ENCODE results near the gene IYD. TPM values are rescaled to one million over a fixed set of nuclear protein-coding genes. Genes with fewer than 3 reads are reported as not detected.
"Not testable (repeated sequence)": the region's sequence is repeated elsewhere in the genome, so short reads cannot be mapped to it uniquely, and the experiment has no call there.

IYD gene
- total RNA-seq, 2 experiments from 2014 or later, result not detected

GRCh38 chr6:150443621-150444020, 74.8 kb downstream of the IYD start:
- peaks cover 3% of the 10 kb centered on the region for H3K9me3 Mint-ChIP-seq
- peaks cover 10% of the 10 kb centered on the region for H3K27me3 Mint-ChIP-seq
- H3K4me3 Mint-ChIP-seq, result no peak overlapping the region
- no peak for DNase-seq
- no peaks in the 10 kb centered on the region for H3K36me3 Mint-ChIP-seq
- ATAC-seq (ENCODE audit: low read depth), result no peak
- POLR2A ChIA-PET, result interaction anchor here (0.6 kb wide), 1 partner anchor 248 kb away, joined by 3 read pairs; no protein-coding TSS in a partner anchor
- no peak overlapping the region for H3K27ac Mint-ChIP-seq
- no peaks in the 10 kb centered on the region for H3K4me1 Mint-ChIP-seq

GRCh38 chr6:150444308-150444707, 75.5 kb downstream of the IYD start:
- no peak overlapping the region for H3K4me3 Mint-ChIP-seq
- POLR2A ChIA-PET, result no interaction called here
- no peaks in the 10 kb centered on the region for H3K36me3 Mint-ChIP-seq
- H3K27me3 Mint-ChIP-seq, result peaks cover 10% of the 10 kb centered on the region
- peaks cover 3% of the 10 kb centered on the region for H3K9me3 Mint-ChIP-seq
- ATAC-seq (ENCODE audit: low read depth) (no peak), DNase-seq (no peak)
- H3K27ac Mint-ChIP-seq, result no peak overlapping the region
- H3K4me1 Mint-ChIP-seq, result no peaks in the 10 kb centered on the region

- no peak for ATAC-seq (ENCODE audit: low read depth)
- no peaks in the 10 kb centered on the region for H3K36me3 Mint-ChIP-seq
- no peaks in the 10 kb centered on the region for H3K9me3 Mint-ChIP-seq
- POLR2A ChIA-PET, result no interaction called here
- no peak for DNase-seq
- H3K27me3 Mint-ChIP-seq, result peaks cover 10% of the 10 kb centered on the region
- H3K4me1 Mint-ChIP-seq, result no peaks in the 10 kb centered on the region
- no peak overlapping the region for H3K27ac Mint-ChIP-seq
- H3K4me3 Mint-ChIP-seq, result no peak overlapping the region
Observed at GRCh38 chr6:150445486-150445885, 76.7 kb downstream of the IYD start.

GRCh38 chr6:150448221-150448620, 79.4 kb downstream of the IYD start:
- ATAC-seq (ENCODE audit: low read depth) (no peak), DNase-seq (no peak)
- peaks cover 10% of the 10 kb centered on the region for H3K27me3 Mint-ChIP-seq
- H3K9me3 Mint-ChIP-seq, result no peaks in the 10 kb centered on the region
- POLR2A ChIA-PET, result no interaction called here
- no peak overlapping the region for H3K4me3 Mint-ChIP-seq
- H3K4me1 Mint-ChIP-seq, result no peaks in the 10 kb centered on the region
- H3K27ac Mint-ChIP-seq, result no peak overlapping the region
- no peaks in the 10 kb centered on the region for H3K36me3 Mint-ChIP-seq

- H3K27me3 Mint-ChIP-seq, result not testable (repeated sequence)
Observed at GRCh38 chr6:150449055-150449454, 80.2 kb downstream of the IYD start.

GRCh38 chr6:150450918-150451317, 82.1 kb downstream of the IYD start:
- Mint-ChIP-seq H3K4me3 (no peak overlapping the region), H3K27me3 (peaks cover 4% of the 10 kb centered on the region), H3K27ac (no peak overlapping the region), H3K36me3 (no peaks in the 10 kb centered on the region), H3K4me1 (no peaks in the 10 kb centered on the region), H3K9me3 (no peaks in the 10 kb centered on the region)
- POLR2A ChIA-PET, result no interaction called here
- no peak for ATAC-seq (ENCODE audit: low read depth)
- no peak for DNase-seq

More at GRCh38 chr6:150449055-150449454, 80.2 kb downstream of the IYD start:
- H3K4me3 Mint-ChIP-seq; POLR2A ChIA-PET; H3K9me3 Mint-ChIP-seq; H3K4me1 Mint-ChIP-seq; H3K36me3 Mint-ChIP-seq; DNase-seq; ATAC-seq (ENCODE audit: low read depth); H3K27ac Mint-ChIP-seq: not testable (repeated sequence)

GRCh38 chr6:150451807-150452427, 83.1 kb downstream of the IYD start:
- H3K36me3 Mint-ChIP-seq, result no peaks in the 10 kb centered on the region
- no peaks in the 10 kb centered on the region for H3K9me3 Mint-ChIP-seq
- POLR2A ChIA-PET, result no interaction called here
- H3K4me3 Mint-ChIP-seq, result no peak overlapping the region
- DNase-seq, result no peak
- H3K27ac Mint-ChIP-seq, result no peak overlapping the region
- no peaks in the 10 kb centered on the region for H3K4me1 Mint-ChIP-seq
- ATAC-seq (ENCODE audit: low read depth), result no peak
- peaks cover 3% of the 10 kb centered on the region for H3K27me3 Mint-ChIP-seq

GRCh38 chr6:150452428-150453243, 83.8 kb downstream of the IYD start:
- Mint-ChIP-seq H3K27ac (no peak overlapping the region), H3K36me3 (no peaks in the 10 kb centered on the region), H3K27me3 (peaks cover 3% of the 10 kb centered on the region), H3K4me1 (no peaks in the 10 kb centered on the region), H3K4me3 (no peak overlapping the region), H3K9me3 (no peaks in the 10 kb centered on the region)
- ATAC-seq (ENCODE audit: low read depth) (no peak), DNase-seq (no peak)
- POLR2A ChIA-PET, result no interaction called here

GRCh38 chr6:150453357-150453756, 84.5 kb downstream of the IYD start:
- ATAC-seq (ENCODE audit: low read depth) (no peak), DNase-seq (no peak)
- Mint-ChIP-seq H3K27me3 (peaks cover 3% of the 10 kb centered on the region), H3K36me3 (no peaks in the 10 kb centered on the region), H3K9me3 (no peaks in the 10 kb centered on the region), H3K27ac (no peak overlapping the region), H3K4me3 (no peak overlapping the region), H3K4me1 (no peaks in the 10 kb centered on the region)
- POLR2A ChIA-PET, result no interaction called here

Other genes with a start within 250 kb of the IYD start
- not detected for gene PPP1R14C, start 226.0 kb upstream of the IYD start, total RNA-seq
- gene PLEKHG1, start 230.9 kb downstream of the IYD start, total RNA-seq, result 1 to 10 TPM; 3.8 to 6.9 TPM

All from activated naive CD8-positive, alpha-beta T cell treated with anti-CD3 and anti-CD28 coated beads, Interleukin-2, amount 10 ng/mL, durations not matched to agents 7 days and 5 days (primary cell).